ENCODE data around the gene CFAP58. TPM values are rescaled to one million over a fixed set of nuclear protein-coding genes. Genes with fewer than 3 reads are reported as not detected.

CFAP58 gene
- total RNA-seq, 1 experiment from 2014 or later, result 0.63 TPM

- no peak for DNase-seq
- Mint-ChIP-seq H3K4me1 (peaks cover 78% of the 10 kb centered on the region in 2 experiments), H3K36me3 (ENCODE audit: insufficient read depth in 1 of 3, low read depth in 3 of 3) (peaks cover 15 to 22% (median 19%) of the 10 kb centered on the region in 3 experiments), H3K4me3 (no peak overlapping the region), H3K27ac (peak overlapping the region in 2 of 3 experiments; percentile 25 to 61; a peak in 2 of 7 replicates), H3K27me3 (ENCODE audit: low read depth) (no peaks in the 10 kb centered on the region), H3K9me3 (no peaks in the 10 kb centered on the region)
- Histone ChIP-seq H3K4ac (ENCODE audit: low read depth, low read length) (no peak overlapping the region), H3K23ac (ENCODE audit: insufficient read length, low read depth, low read length) (no peak overlapping the region), H3K4me1 (ENCODE audit: insufficient read depth, low read length) (peaks cover 27% of the 10 kb centered on the region), H3K9ac (ENCODE audit: extremely low read depth, insufficient read length, low read length) (no peak overlapping the region), H3K79me2 (ENCODE audit: insufficient read depth, low read length) (peaks cover 18% of the 10 kb centered on the region; the same call in 1 of the 2 replicates), H2BK12ac (ENCODE audit: insufficient read length, low read depth, low read length) (no peak overlapping the region), H3K4me2 (ENCODE audit: insufficient read depth, insufficient read length, low read length) (no peak overlapping the region), H3T11ph (ENCODE audit: low read length) (no peak overlapping the region), H3K18ac (ENCODE audit: insufficient read length, low read depth, low read length) (no peak overlapping the region), H3K79me1 (ENCODE audit: insufficient read depth, low read depth, low read length, poor library complexity, severe bottlenecking) (no peaks in the 10 kb centered on the region), H3K27me3 (ENCODE audit: insufficient read depth, low read length) (no peaks in the 10 kb centered on the region), H4K8ac (replicated peaks; ENCODE audit: insufficient read length, low read depth, low read length) (no peak overlapping the region), H4K20me1 (ENCODE audit: control insufficient read depth, insufficient read depth, insufficient read length) (no peaks in the 10 kb centered on the region), H3K14ac (ENCODE audit: insufficient read depth, low read length) (no peak overlapping the region), H2AFZ (ENCODE audit: low read length) (no peak overlapping the region), H3K9me3 (ENCODE audit: control insufficient read depth, low read depth, low read length) (no peaks in the 10 kb centered on the region), H4K5ac (ENCODE audit: insufficient read length, low read depth, low read length) (no peak overlapping the region), H3K23me2 (ENCODE audit: insufficient read length, low read depth, low read length, poor library complexity, severe bottlenecking) (no peaks in the 10 kb centered on the region), H3K56ac (ENCODE audit: insufficient read length, low read depth, low read length) (no peak overlapping the region), H2AK5ac (ENCODE audit: insufficient read length, low read length) (no peak overlapping the region), H2BK5ac (ENCODE audit: insufficient read length, low read length) (no peak overlapping the region), H2BK20ac (ENCODE audit: low read depth, low read length, poor library complexity, severe bottlenecking) (no peak overlapping the region), H2BK120ac (ENCODE audit: low read depth, low read length, poor library complexity, severe bottlenecking) (no peak overlapping the region), H2BK15ac (ENCODE audit: low read depth, low read length) (no peak overlapping the region), H4K91ac (ENCODE audit: insufficient read length, low read depth, low read length) (no peak overlapping the region), H3K27ac (ENCODE audit: insufficient read length, low read depth, low read length) (no peak overlapping the region)
- no CpG with 5 or more reads among the region's 6 CpGs for WGBS (ENCODE audit: extremely low coverage, insufficient read length, low lambda C conversion rate)
- TF ChIP-seq CTCF (conservative IDR thresholded peaks at IDR 0.05), result no peak
Measured at GRCh38 chr10:104321226-104321625, 32.4 kb upstream of the CFAP58 start.
